Activated CD4-positive, alpha-beta T cell treated with anti-CD3 and anti-CD28 coated beads for 48 hours (primary cell): ENCODE measurements around the gene TLR7.

Experiments used
- DNase-seq: peaks from one replicate; pipeline ENCODE4 v3.0.0-alpha.2; 2020

TLR7 gene

DNA sequence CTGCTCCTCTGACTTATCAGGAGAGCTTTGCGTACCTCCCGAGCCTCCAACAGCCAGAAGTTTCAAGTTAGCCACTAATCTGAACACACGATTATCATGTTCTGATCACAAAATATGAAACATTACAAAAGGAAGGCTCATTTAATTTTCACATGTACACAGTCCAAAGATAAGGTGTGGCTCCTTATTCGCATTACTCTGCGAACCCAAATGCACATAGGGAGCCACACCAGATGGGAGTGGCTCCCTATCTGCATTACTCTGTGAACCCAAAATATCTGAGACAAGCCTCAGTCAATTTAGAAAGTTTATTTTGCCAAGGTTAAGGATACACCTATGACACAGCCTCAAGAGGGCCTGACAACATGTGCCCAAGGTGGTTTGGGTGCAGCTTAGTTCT lies 68.0 kb downstream of the TLR7 start:
- DNase-seq = no peak

GRCh38 chrX:12936947-12937346 lies 70.1 kb downstream of the TLR7 start:
- DNase-seq = no peak
